OCI-LY3 (cell line): Measurements from ENCODE around the gene ITFG1.

Experiments used
- H2AFZ ChIP-seq: fragments of 200-600, 300-600 bp; shearing (Covaris generic); 2 replicates; pipeline ENCODE4 v1.6.0; 2014; ENCODE audit warnings: antibody characterized with exemption, low read depth, low read length
- H3K27ac ChIP-seq: fragments of 200-600, 300-600 bp; sonication (generic); 2 replicates; pipeline ENCODE4 v1.5.1; 2014; ENCODE audit warnings: mild to moderate bottlenecking, low read length, moderate library complexity, mixed read lengths
- H3K27me3 ChIP-seq: fragments of 200-600, 300-600 bp; sonication (generic); 2 replicates; pipeline ENCODE4 v1.6.1; 2014; ENCODE audit warnings: low read depth, low read length, mixed read lengths
- H3K36me3 ChIP-seq: fragments of 200-600, 300-600 bp; sonication (generic); replicated peaks from 2 replicates; pipeline ENCODE3; 2014; ENCODE audit warnings: low read depth, low read length, mixed read lengths
- H3K4me1 ChIP-seq: fragments of 300-600, 200-600 bp; sonication (generic); 2 replicates; pipeline ENCODE4 v1.6.1; 2014; ENCODE audit warnings: low read length, mixed read lengths
- H3K4me2 ChIP-seq: fragments of 200-600, 300-600 bp; sonication (generic); 2 replicates; pipeline ENCODE4 v1.6.1; 2014; ENCODE audit warnings: low read length, mixed read lengths
- H3K4me3 ChIP-seq: fragments of 300-600, 200-600 bp; sonication (generic); 2 replicates; pipeline ENCODE4 v1.5.1; 2014; ENCODE audit warnings: antibody characterized with exemption, mild to moderate bottlenecking, low read length, moderate library complexity
- H3K79me2 ChIP-seq: fragments of 300-600, 200-600 bp; shearing (Covaris generic); 2 replicates; pipeline ENCODE4 v1.6.1; 2014; ENCODE audit warnings: mild to moderate bottlenecking, low read length, mixed read lengths
- H3K9ac ChIP-seq: fragments of 300-600, 200-600 bp; shearing (Covaris generic); 2 replicates; pipeline ENCODE4 v1.6.0; 2014; ENCODE audit warnings: mild to moderate bottlenecking, low read length, moderate library complexity
- H3K9me3 ChIP-seq: fragments of 200-600, 300-600 bp; shearing (Covaris generic); 2 replicates; pipeline ENCODE4 v1.6.1; 2014; ENCODE audit warnings: low read length, mixed read lengths; ENCODE audit not compliant: insufficient read depth
- H4K20me1 ChIP-seq: fragments of 200-600, 300-600 bp; sonication (generic); 2 replicates; pipeline ENCODE4 v1.6.1; 2016; ENCODE audit warnings: low read length, mixed read lengths; ENCODE audit not compliant: insufficient read depth
- EZH2phosphoT487 ChIP-seq: fragments of 200-600 bp; shearing (Covaris generic); IDR thresholded peaks from 2 replicates; pipeline ENCODE4 v1.6.1; 2018; ENCODE audit warnings: antibody characterized with exemption, mixed run types, low read depth
- TF ChIP-seq, protein P1 (sequence below): fragments of 200-600, 300-600 bp; sonication (generic); IDR thresholded peaks from 2 replicates; pipeline ENCODE4 v1.5.1; 2014; ENCODE audit warnings: antibody characterized with exemption, low read length, low read depth

The ITFG1 gene

DNA sequence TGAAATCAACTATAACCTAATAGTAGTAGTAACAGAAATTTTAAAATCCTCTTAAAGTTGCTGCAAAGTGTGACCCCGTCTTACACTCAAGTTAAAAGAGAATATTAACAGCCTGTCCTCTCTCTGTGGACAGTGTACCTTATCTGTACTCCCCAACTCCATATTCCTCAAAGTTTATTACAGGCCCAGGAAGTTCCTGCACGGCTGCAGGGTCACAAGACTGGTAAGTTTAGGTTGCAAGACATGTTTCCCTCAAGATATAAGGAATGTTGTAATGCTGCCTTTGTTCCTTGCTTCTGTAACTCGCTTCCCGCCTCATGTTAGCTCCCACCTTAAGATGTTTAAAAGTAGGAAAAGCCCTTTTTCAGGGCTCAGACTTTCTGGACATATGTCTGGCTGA lies 72.2 kb downstream of the ITFG1 start:
- Histone ChIP-seq H3K4me2 (no peak overlapping the region), H2AFZ (no peak overlapping the region), H3K9ac (no peak overlapping the region), H4K20me1 (peaks cover 24% of the 10 kb centered on the region), H3K27me3 (no peaks in the 10 kb centered on the region), H3K9me3 (no peaks in the 10 kb centered on the region), H3K4me3 (no peak overlapping the region), H3K27ac (no peak overlapping the region), H3K79me2 (no peaks in the 10 kb centered on the region), H3K4me1 (peaks cover 11% of the 10 kb centered on the region), H3K36me3 (no peaks in the 10 kb centered on the region)
- TF ChIP-seq, protein P1, sequence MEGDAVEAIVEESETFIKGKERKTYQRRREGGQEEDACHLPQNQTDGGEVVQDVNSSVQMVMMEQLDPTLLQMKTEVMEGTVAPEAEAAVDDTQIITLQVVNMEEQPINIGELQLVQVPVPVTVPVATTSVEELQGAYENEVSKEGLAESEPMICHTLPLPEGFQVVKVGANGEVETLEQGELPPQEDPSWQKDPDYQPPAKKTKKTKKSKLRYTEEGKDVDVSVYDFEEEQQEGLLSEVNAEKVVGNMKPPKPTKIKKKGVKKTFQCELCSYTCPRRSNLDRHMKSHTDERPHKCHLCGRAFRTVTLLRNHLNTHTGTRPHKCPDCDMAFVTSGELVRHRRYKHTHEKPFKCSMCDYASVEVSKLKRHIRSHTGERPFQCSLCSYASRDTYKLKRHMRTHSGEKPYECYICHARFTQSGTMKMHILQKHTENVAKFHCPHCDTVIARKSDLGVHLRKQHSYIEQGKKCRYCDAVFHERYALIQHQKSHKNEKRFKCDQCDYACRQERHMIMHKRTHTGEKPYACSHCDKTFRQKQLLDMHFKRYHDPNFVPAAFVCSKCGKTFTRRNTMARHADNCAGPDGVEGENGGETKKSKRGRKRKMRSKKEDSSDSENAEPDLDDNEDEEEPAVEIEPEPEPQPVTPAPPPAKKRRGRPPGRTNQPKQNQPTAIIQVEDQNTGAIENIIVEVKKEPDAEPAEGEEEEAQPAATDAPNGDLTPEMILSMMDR, result no peak
- no peak for TF ChIP-seq EZH2phosphoT487

DNA sequence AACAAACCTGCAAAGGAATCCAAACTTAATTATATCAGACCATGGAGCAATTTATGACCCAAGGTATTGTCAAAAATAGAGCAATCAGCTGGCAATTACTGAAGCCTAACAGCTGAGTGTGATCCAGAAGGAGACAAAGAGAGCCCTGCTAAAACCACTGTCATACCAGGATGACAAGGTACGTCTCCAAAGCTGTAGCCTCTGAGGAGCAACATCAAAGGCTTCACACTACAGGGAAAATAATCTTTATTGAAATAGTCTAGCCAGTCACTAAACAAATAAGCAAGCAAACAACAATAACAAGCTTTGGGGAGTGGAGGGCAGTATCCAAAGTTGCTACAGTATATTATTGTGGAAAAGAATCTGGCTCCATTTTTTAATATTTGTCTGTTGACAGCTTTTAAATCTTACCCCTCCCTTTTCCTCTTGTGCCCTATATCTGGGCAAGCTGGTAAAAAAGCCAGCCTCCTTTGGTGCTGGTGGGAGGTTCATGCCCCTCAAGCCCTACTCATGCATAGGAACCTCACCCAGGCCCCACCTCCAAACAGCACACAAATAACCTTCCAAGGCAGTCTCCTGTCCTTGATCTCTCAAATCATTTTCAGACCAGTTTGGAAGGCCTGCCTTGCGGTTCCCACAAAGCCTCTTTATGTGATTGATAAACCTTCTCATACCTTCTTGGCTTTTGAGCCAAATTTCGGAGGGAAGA lies 73.7 kb downstream of the ITFG1 start:
- Histone ChIP-seq H4K20me1 (peaks cover 13% of the 10 kb centered on the region), H3K4me1 (peaks cover 8% of the 10 kb centered on the region), H3K27me3 (no peaks in the 10 kb centered on the region), H2AFZ (no peak overlapping the region), H3K79me2 (no peaks in the 10 kb centered on the region), H3K9me3 (no peaks in the 10 kb centered on the region), H3K27ac (no peak overlapping the region), H3K36me3 (no peaks in the 10 kb centered on the region), H3K4me2 (no peak overlapping the region), H3K4me3 (no peak overlapping the region), H3K9ac (no peak overlapping the region)
- TF ChIP-seq, protein P1, result no peak
- TF ChIP-seq EZH2phosphoT487, result no peak

DNA sequence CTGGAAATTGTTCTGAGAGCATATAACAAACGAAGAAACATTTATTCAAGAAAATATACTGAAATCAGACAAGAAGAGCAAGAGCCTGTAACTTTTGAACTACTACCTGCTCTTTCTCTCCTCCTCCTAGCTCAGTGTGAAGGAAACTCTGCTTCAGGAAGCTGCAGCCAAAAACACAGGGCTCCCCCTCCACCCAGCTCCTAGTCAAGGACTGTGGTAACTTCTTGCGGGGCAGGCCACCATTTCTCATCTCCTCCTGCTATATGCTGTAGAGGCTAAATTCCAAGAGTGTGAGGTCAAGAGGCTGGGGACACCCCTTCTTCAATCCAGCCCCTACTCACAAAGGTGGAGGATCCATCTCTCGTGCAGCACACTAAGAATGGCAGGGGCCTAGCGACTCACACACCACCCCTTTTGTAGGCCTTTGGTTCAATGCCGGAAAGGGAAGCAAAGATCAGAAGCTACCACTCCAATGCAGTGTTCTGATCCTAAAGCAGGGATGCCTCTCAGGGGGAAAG lies 74.6 kb downstream of the ITFG1 start:
- H3K4me2 ChIP-seq, result no peak overlapping the region
- no peak overlapping the region for H3K4me3 ChIP-seq
- no peak overlapping the region for H2AFZ ChIP-seq
- H3K27ac ChIP-seq, result no peak overlapping the region
- H4K20me1 ChIP-seq, result 0 out of 2 replicates have a peak, but pooled peaks cover 5% of the 10 kb centered on the region
- H3K9me3 ChIP-seq, result no peaks in the 10 kb centered on the region
- H3K27me3 ChIP-seq, result no peaks in the 10 kb centered on the region
- TF ChIP-seq, protein P1, result no peak
- H3K4me1 ChIP-seq, result no peaks in the 10 kb centered on the region
- H3K9ac ChIP-seq, result no peak overlapping the region
- no peaks in the 10 kb centered on the region for H3K79me2 ChIP-seq
- no peaks in the 10 kb centered on the region for H3K36me3 ChIP-seq

DNA sequence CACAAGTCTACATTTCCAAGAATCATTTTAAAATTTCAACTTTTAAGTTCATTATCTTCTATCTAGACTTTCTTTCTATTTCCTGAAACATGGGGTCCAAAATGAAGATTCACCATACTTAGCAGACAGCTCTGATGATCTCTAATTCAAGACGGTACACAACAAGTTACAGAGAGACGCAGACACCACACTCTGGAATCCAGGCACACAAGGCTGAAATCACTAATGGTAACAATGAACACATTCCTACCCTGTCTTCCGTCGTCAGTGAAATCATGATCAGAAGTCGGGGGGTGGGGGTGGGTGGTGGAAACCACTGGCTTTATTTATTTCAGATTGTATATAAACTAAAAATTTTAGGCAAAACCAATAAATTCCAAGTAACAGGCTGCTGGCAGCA lies 78.5 kb downstream of the ITFG1 start:
- Histone ChIP-seq H2AFZ (no peak overlapping the region), H3K36me3 (no peaks in the 10 kb centered on the region), H3K4me3 (no peak overlapping the region), H3K4me2 (no peak overlapping the region), H3K9me3 (no peaks in the 10 kb centered on the region), H3K27me3 (no peaks in the 10 kb centered on the region), H3K4me1 (no peaks in the 10 kb centered on the region), H3K27ac (no peak overlapping the region), H3K9ac (no peak overlapping the region), H3K79me2 (no peaks in the 10 kb centered on the region), H4K20me1 (no peaks in the 10 kb centered on the region)
- TF ChIP-seq, protein P1, result no peak
- no peak for TF ChIP-seq EZH2phosphoT487
